CD8-positive, alpha-beta memory T cell (primary cell): ENCODE results near the gene FBXO11. TPM values are rescaled to one million over a fixed set of nuclear protein-coding genes. Genes with fewer than 3 reads are reported as not detected.

Source experiments
- CTCF ChIA-PET: fragments of 350-600 bp; sonication (Branson Sonifier 250); formaldehyde crosslinking; loops from one replicate; lab custom pipeline; 2021; ENCODE audit warnings: antibody characterized with exemption; lab: Charles Lee
- POLR2A ChIA-PET: fragments of 350-600 bp; sonication (Branson Sonifier 250); formaldehyde crosslinking; loops from one replicate; lab custom pipeline; 2021; ENCODE audit warnings: antibody characterized with exemption; lab: Charles Lee
- DNase-seq, 5 donors: peaks; one replicate each; pipeline versions ENCODE4 v3.0.0 to v3.0.0-alpha.2; 2020 to 2022; ENCODE audit warnings: mixed read lengths in 1 of 5
- H3K27ac ChIP-seq: one replicate; pipeline ENCODE4 v1.7.0; 2013; ENCODE audit warnings: low read depth, mild to moderate bottlenecking, low read length, moderate library complexity
- H3K27me3 ChIP-seq: 2 replicates; pipeline ENCODE4 v1.7.0; 2013; ENCODE audit warnings: low read length, mild to moderate bottlenecking; ENCODE audit not compliant: insufficient read depth, poor library complexity, severe bottlenecking
- H3K36me3 ChIP-seq: 2 replicates; pipeline ENCODE4 v1.7.0; 2013; ENCODE audit warnings: mild to moderate bottlenecking, low read length, moderate library complexity; ENCODE audit not compliant: insufficient read depth
- H3K4me1 ChIP-seq: 2 replicates; pipeline ENCODE4 v1.7.0; 2013; ENCODE audit warnings: mild to moderate bottlenecking, low read length, moderate library complexity; ENCODE audit not compliant: insufficient read depth
- H3K4me3 ChIP-seq: 2 replicates; pipeline ENCODE4 v1.7.0; 2013; ENCODE audit warnings: mild to moderate bottlenecking, low read length
- H3K9me3 ChIP-seq: 2 replicates; pipeline ENCODE4 v1.7.0; 2013; ENCODE audit warnings: mild to moderate bottlenecking, low read length
- H3K27ac Mint-ChIP-seq, 8 donors: one replicate each; pipeline ENCODE4 v1.8.0; 2020 to 2021; ENCODE audit warnings: mixed read lengths in 8 of 8, mild to moderate bottlenecking in 6 of 8, inconsistent platforms in 3 of 8, moderate library complexity in 3 of 8
- H3K27me3 Mint-ChIP-seq, 2 donors: one replicate each; pipeline ENCODE4 v1.8.0; 2020 to 2021; ENCODE audit warnings: mixed read lengths in 2 of 2, mild to moderate bottlenecking in 1 of 2, moderate library complexity in 1 of 2
- H3K36me3 Mint-ChIP-seq, 3 donors: one replicate each; pipeline ENCODE4 v1.8.0; 2020 to 2021; ENCODE audit warnings: mixed read lengths in 3 of 3, inconsistent platforms in 1 of 3, mild to moderate bottlenecking in 1 of 3
- H3K4me1 Mint-ChIP-seq, 3 donors: one replicate each; pipeline ENCODE4 v1.8.0; 2020 to 2021; ENCODE audit warnings: mixed read lengths in 3 of 3, inconsistent platforms in 1 of 3, mild to moderate bottlenecking in 1 of 3
- H3K4me3 Mint-ChIP-seq, 7 donors: one replicate each; pipeline ENCODE4 v1.8.0; 2020 to 2021; ENCODE audit warnings: mixed read lengths in 7 of 7, mild to moderate bottlenecking in 6 of 7, moderate library complexity in 4 of 7, inconsistent platforms in 2 of 7
- H3K9me3 Mint-ChIP-seq, 5 donors: one replicate each; pipeline ENCODE4 v1.8.0; 2020 to 2022; ENCODE audit warnings: mixed read lengths in 5 of 5, mild to moderate bottlenecking in 3 of 5, moderate library complexity in 2 of 5, inconsistent platforms in 1 of 5
- polyA plus RNA-seq: library from polyadenylated mRNA; unstranded; fragments of 300-500 nt; fragmentation: Illumina TruSeq; gene quantifications from one replicate; pipeline ENCODE4 v1.2.3, GENCODE V29; 2021
- total RNA-seq, 2 experiments: library from RNA; stranded (reverse); gene quantifications; one replicate each; pipeline ENCODE4 v1.2.3, GENCODE V29; 2021

FBXO11 gene
- total and polyA plus RNA-seq, 3 experiments from 2014 or later, result 9.9 to 41.8 (median 41.2) TPM

- POLR2A ChIA-PET, result interaction anchor here (1.0 kb wide), 1 partner anchor 73 kb away, joined by 3 read pairs; no protein-coding TSS in a partner anchor
- Mint-ChIP-seq H3K4me1 (peaks cover under 1 to 6% (median 2%) of the 10 kb centered on the region in 3 donors), H3K9me3 (no peaks in the 10 kb centered on the region), H3K36me3 (peaks cover 8 to 77% (median 10%) of the 10 kb centered on the region in 3 donors), H3K27ac (peak overlapping the region in 1 of 8 donors; percentile 46), H3K4me3 (no peak overlapping the region), H3K27me3 (peaks cover 0 to 1% of the 10 kb centered on the region in 2 donors)
- DNase-seq, result no peak
- CTCF ChIA-PET, result no interaction called here
- no peak overlapping the region for H3K4me3 ChIP-seq
- no peaks in the 10 kb centered on the region for H3K9me3 ChIP-seq
- H3K27me3 ChIP-seq, result no peaks in the 10 kb centered on the region
- H3K27ac ChIP-seq, result no peak overlapping the region
- no peaks in the 10 kb centered on the region for H3K4me1 ChIP-seq
- H3K36me3 ChIP-seq, result peaks cover 18% of the 10 kb centered on the region
Measured at GRCh38 chr2:47833516-47833968, 72.8 kb downstream of the FBXO11 start.

GRCh38 chr2:47822518-47822917 is 83.8 kb downstream of the FBXO11 start:
- H3K4me3 Mint-ChIP-seq, result no peak overlapping the region
- peak overlapping the region in 1 of 8 donors; percentile 39 for H3K27ac Mint-ChIP-seq
- H3K36me3 Mint-ChIP-seq, result peaks cover 0 to 79% (median 4%) of the 10 kb centered on the region in 3 donors
- H3K4me1 Mint-ChIP-seq, result peaks cover 0 to 2% (median 0%) of the 10 kb centered on the region in 3 donors
- ChIA-PET POLR2A (interaction anchor here (0.8 kb wide), 1 partner anchor 25 kb away, joined by 3 read pairs; no protein-coding TSS in a partner anchor), CTCF (interaction anchor here (0.7 to 1.4 kb wide), 4 partner anchors 19 to 284 kb away, joined by 3 to 4 read pairs (median 3); no protein-coding TSS in a partner anchor)
- no peaks in the 10 kb centered on the region for H3K27me3 ChIP-seq
- no peaks in the 10 kb centered on the region for H3K4me1 ChIP-seq
- no peaks in the 10 kb centered on the region for H3K9me3 ChIP-seq
- no peak overlapping the region for H3K4me3 ChIP-seq
- peaks cover 45% of the 10 kb centered on the region for H3K36me3 ChIP-seq
- H3K9me3 Mint-ChIP-seq, result no peaks in the 10 kb centered on the region
- H3K27ac ChIP-seq, result no peak overlapping the region
- no peak for DNase-seq
- no peaks in the 10 kb centered on the region for H3K27me3 Mint-ChIP-seq

GRCh38 chr2:47819834-47820233 is 86.5 kb downstream of the FBXO11 start:
- Mint-ChIP-seq H3K4me1 (peaks cover 0 to under 1% (median 0%) of the 10 kb centered on the region in 3 donors), H3K27ac (no peak overlapping the region), H3K9me3 (no peaks in the 10 kb centered on the region), H3K36me3 (peaks cover 0 to 87% (median 6%) of the 10 kb centered on the region in 3 donors), H3K4me3 (no peak overlapping the region), H3K27me3 (no peaks in the 10 kb centered on the region)
- H3K27ac ChIP-seq, result no peak overlapping the region
- H3K9me3 ChIP-seq, result no peaks in the 10 kb centered on the region
- ChIA-PET CTCF (no interaction called here), POLR2A (interaction anchor here (0.6 kb wide), 1 partner anchor 52 kb away, joined by 6 read pairs; no protein-coding TSS in a partner anchor)
- no peaks in the 10 kb centered on the region for H3K27me3 ChIP-seq
- no peak overlapping the region for H3K4me3 ChIP-seq
- DNase-seq, result no peak
- H3K36me3 ChIP-seq, result peaks cover 58% of the 10 kb centered on the region
- no peaks in the 10 kb centered on the region for H3K4me1 ChIP-seq

GRCh38 chr2:47818777-47819176 is 87.5 kb downstream of the FBXO11 start:
- POLR2A ChIA-PET, result interaction anchor here (0.6 kb wide), 1 partner anchor 943 kb away, joined by 7 read pairs; no protein-coding TSS in a partner anchor
- Mint-ChIP-seq H3K27ac (no peak overlapping the region), H3K36me3 (peaks cover 3 to 87% (median 9%) of the 10 kb centered on the region in 3 donors), H3K4me3 (no peak overlapping the region), H3K4me1 (no peaks in the 10 kb centered on the region), H3K27me3 (no peaks in the 10 kb centered on the region), H3K9me3 (no peaks in the 10 kb centered on the region)
- no peak overlapping the region for H3K4me3 ChIP-seq
- H3K4me1 ChIP-seq, result no peaks in the 10 kb centered on the region
- no peak for DNase-seq
- H3K27ac ChIP-seq, result no peak overlapping the region
- peaks cover 56% of the 10 kb centered on the region for H3K36me3 ChIP-seq
- H3K9me3 ChIP-seq, result no peaks in the 10 kb centered on the region
- CTCF ChIA-PET, result no interaction called here
- no peaks in the 10 kb centered on the region for H3K27me3 ChIP-seq

GRCh38 chr2:47815764-47816163 is 90.5 kb downstream of the FBXO11 start:
- no peak for DNase-seq

GRCh38 chr2:47811668-47812067 is 94.6 kb downstream of the FBXO11 start:
- Histone ChIP-seq H3K4me1 (no peaks in the 10 kb centered on the region), H3K36me3 (peaks cover 23% of the 10 kb centered on the region), H3K4me3 (no peak overlapping the region), H3K27me3 (no peaks in the 10 kb centered on the region), H3K27ac (no peak overlapping the region), H3K9me3 (no peaks in the 10 kb centered on the region)
- peak overlapping the region in 7 of 8 donors; percentile 1 to 89 (median 38) for H3K27ac Mint-ChIP-seq
- H3K4me1 Mint-ChIP-seq, result peaks cover 3 to 8% (median 7%) of the 10 kb centered on the region in 3 donors
- no peak for DNase-seq
- CTCF ChIA-PET, result no interaction called here
- H3K4me3 Mint-ChIP-seq, result no peak overlapping the region
- H3K27me3 Mint-ChIP-seq, result no peaks in the 10 kb centered on the region
- no peaks in the 10 kb centered on the region for H3K9me3 Mint-ChIP-seq
- POLR2A ChIA-PET, result no interaction called here
- H3K36me3 Mint-ChIP-seq, result peaks cover 6 to 92% (median 17%) of the 10 kb centered on the region in 3 donors

More at GRCh38 chr2:47815764-47816163, 90.5 kb downstream of the FBXO11 start:
- no peaks in the 10 kb centered on the region for H3K4me1 ChIP-seq
- H3K27me3 ChIP-seq, result no peaks in the 10 kb centered on the region
- H3K9me3 ChIP-seq, result no peaks in the 10 kb centered on the region
- Mint-ChIP-seq H3K4me1 (peaks cover 0 to 8% (median 7%) of the 10 kb centered on the region in 3 donors), H3K27me3 (no peaks in the 10 kb centered on the region), H3K36me3 (peaks cover 4 to 92% (median 18%) of the 10 kb centered on the region in 3 donors), H3K9me3 (no peaks in the 10 kb centered on the region), H3K4me3 (no peak overlapping the region), H3K27ac (no peak overlapping the region)
- CTCF ChIA-PET, result no interaction called here
- POLR2A ChIA-PET, result no interaction called here
- peaks cover 43% of the 10 kb centered on the region for H3K36me3 ChIP-seq
- H3K4me3 ChIP-seq, result no peak overlapping the region
- no peak overlapping the region for H3K27ac ChIP-seq

- H3K4me1 Mint-ChIP-seq, result peaks cover 3 to 8% (median 7%) of the 10 kb centered on the region in 3 donors
- H3K27ac ChIP-seq, result no peak overlapping the region
- CTCF ChIA-PET, result no interaction called here
Measured at GRCh38 chr2:47810850-47811249, 95.4 kb downstream of the FBXO11 start.

GRCh38 chr2:47809903-47810302 is 96.4 kb downstream of the FBXO11 start:
- peaks cover 21 to 92% (median 28%) of the 10 kb centered on the region in 3 donors for H3K36me3 Mint-ChIP-seq
- Histone ChIP-seq H3K27ac (no peak overlapping the region), H3K36me3 (peaks cover 26% of the 10 kb centered on the region), H3K4me3 (no peak overlapping the region), H3K4me1 (no peaks in the 10 kb centered on the region), H3K9me3 (no peaks in the 10 kb centered on the region), H3K27me3 (no peaks in the 10 kb centered on the region)
- no peak overlapping the region for H3K4me3 Mint-ChIP-seq
- peaks cover 3 to 8% (median 7%) of the 10 kb centered on the region in 3 donors for H3K4me1 Mint-ChIP-seq
- H3K27ac Mint-ChIP-seq, result peak overlapping the region in 2 of 8 donors; percentile 19 to 47
- H3K9me3 Mint-ChIP-seq, result no peaks in the 10 kb centered on the region
- no peak for DNase-seq
- ChIA-PET POLR2A (no interaction called here), CTCF (no interaction called here)
- H3K27me3 Mint-ChIP-seq, result no peaks in the 10 kb centered on the region

More at GRCh38 chr2:47810850-47811249, 95.4 kb downstream of the FBXO11 start:
- H3K9me3 Mint-ChIP-seq, result no peaks in the 10 kb centered on the region
- peaks cover 22% of the 10 kb centered on the region for H3K36me3 ChIP-seq
- POLR2A ChIA-PET, result no interaction called here
- H3K4me3 ChIP-seq, result no peak overlapping the region
- H3K4me3 Mint-ChIP-seq, result no peak overlapping the region
- no peaks in the 10 kb centered on the region for H3K27me3 ChIP-seq
- peak overlapping the region in 7 of 8 donors; percentile 3 to 89 (median 48) for H3K27ac Mint-ChIP-seq
- H3K4me1 ChIP-seq, result no peaks in the 10 kb centered on the region
- H3K36me3 Mint-ChIP-seq, result peaks cover 12 to 92% (median 23%) of the 10 kb centered on the region in 3 donors
- no peak for DNase-seq
- no peaks in the 10 kb centered on the region for H3K9me3 ChIP-seq
- no peaks in the 10 kb centered on the region for H3K27me3 Mint-ChIP-seq
